ENCODE data around the gene DAAM1. TPM values are rescaled to one million over a fixed set of nuclear protein-coding genes. Genes with fewer than 3 reads are reported as not detected.

Gene DAAM1
- total RNA-seq, 4 donors from 2014 or later = 40.0 to 86.7 (median 57.6) TPM

DNA sequence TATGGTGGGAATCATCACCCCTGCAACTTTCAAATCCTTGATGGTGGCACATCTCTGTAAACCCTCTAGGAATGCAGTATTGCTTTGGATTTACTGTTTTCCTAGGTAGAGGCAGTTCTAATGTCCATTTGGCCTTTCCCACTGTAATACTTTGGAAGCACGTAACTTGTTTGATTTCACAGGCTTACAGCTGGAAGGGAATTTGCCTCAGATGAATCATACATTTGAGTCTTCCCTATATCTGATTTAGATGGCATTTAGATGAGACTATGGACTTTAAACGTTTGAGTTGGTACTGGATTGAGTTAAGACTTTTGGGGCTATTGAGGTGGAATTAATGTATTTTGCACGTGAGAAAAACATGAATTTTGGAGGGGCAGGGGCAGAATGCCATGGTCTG is 35.9 kb downstream of the DAAM1 start:
- TF ChIP-seq, protein P1, sequence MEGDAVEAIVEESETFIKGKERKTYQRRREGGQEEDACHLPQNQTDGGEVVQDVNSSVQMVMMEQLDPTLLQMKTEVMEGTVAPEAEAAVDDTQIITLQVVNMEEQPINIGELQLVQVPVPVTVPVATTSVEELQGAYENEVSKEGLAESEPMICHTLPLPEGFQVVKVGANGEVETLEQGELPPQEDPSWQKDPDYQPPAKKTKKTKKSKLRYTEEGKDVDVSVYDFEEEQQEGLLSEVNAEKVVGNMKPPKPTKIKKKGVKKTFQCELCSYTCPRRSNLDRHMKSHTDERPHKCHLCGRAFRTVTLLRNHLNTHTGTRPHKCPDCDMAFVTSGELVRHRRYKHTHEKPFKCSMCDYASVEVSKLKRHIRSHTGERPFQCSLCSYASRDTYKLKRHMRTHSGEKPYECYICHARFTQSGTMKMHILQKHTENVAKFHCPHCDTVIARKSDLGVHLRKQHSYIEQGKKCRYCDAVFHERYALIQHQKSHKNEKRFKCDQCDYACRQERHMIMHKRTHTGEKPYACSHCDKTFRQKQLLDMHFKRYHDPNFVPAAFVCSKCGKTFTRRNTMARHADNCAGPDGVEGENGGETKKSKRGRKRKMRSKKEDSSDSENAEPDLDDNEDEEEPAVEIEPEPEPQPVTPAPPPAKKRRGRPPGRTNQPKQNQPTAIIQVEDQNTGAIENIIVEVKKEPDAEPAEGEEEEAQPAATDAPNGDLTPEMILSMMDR (IDR thresholded peaks at IDR 0.05) = no peak
- TF ChIP-seq POLR2A (IDR thresholded peaks at IDR 0.05) = no peak
- TF ChIP-seq EP300 (IDR thresholded peaks at IDR 0.05) = no peak
- H3K27ac ChIP-seq = no peak overlapping the region
- WGBS, 2 donors = 91 to 92% methylated on average over 3 of the region's 3 CpGs
- peaks cover 0 to 47% (median 0%) of the 10 kb centered on the region in 4 donors for H3K4me1 ChIP-seq
- no peaks in the 10 kb centered on the region for H3K9me3 ChIP-seq
- no peaks in the 10 kb centered on the region for H3K27me3 ChIP-seq
- peaks cover 0 to 10% (median 0%) of the 10 kb centered on the region in 3 donors for H3K36me3 ChIP-seq
- DNase-seq (ENCODE audit: low spot score in 2 of 2) = no peak
- H3K4me3 ChIP-seq = no peak overlapping the region

DNA sequence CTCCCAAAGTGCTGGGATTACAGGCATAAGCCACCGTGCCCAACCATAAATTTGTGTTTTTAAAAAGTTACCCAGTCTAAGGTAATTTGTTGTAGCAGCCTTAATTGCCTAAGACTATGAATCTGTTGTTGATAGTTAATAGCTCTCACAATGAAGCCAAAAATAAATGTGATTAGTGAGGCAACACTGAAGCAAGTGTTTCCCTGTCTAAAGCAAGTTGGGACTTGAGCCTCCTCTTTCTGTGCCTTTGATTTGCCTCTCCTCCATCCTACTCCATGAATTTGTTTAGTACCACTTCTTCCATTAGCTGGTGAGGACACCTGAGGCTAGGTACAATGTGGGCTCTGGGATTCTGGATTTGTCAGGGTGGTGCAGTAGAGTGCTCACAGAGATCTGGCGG is 36.8 kb downstream of the DAAM1 start:
- Histone ChIP-seq H3K4me1 (peaks cover 0 to 52% (median 2%) of the 10 kb centered on the region in 4 donors), H3K27me3 (no peaks in the 10 kb centered on the region), H3K9me3 (no peaks in the 10 kb centered on the region), H3K36me3 (peaks cover 0 to 10% (median 0%) of the 10 kb centered on the region in 3 donors), H3K4me3 (no peak overlapping the region), H3K27ac (no peak overlapping the region)
- DNase-seq (ENCODE audit: low spot score in 2 of 2) = no peak
- 89 to 98% methylated on average over 2 of the region's 2 CpGs for WGBS, 2 donors
- TF ChIP-seq, protein P1 (IDR thresholded peaks at IDR 0.05) = no peak
- TF ChIP-seq POLR2A (IDR thresholded peaks at IDR 0.05) = no peak
- TF ChIP-seq EP300 (IDR thresholded peaks at IDR 0.05) = no peak

DNA sequence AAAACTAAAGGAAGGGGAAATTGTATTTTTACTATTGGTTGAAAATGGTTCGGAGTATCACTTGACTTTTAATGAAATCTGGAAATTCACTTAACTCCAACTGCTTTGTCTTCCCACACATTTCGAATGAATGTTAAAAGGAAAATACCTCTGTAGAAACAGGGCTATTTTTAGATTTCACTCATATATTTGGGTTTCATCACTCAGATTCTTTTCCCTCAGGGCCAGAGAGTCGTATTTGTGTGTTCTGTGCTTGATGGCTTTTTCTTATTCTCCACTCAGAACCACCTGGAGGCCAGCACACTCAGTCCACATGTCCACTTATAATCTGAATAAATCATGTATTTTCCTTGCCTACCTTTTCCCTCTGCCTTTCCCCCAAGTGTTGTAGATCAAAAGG is 40.0 kb downstream of the DAAM1 start:
- WGBS, 2 donors = 61 to 66% methylated on average over 3 of the region's 3 CpGs
- H3K4me3 ChIP-seq = no peak overlapping the region

DNA sequence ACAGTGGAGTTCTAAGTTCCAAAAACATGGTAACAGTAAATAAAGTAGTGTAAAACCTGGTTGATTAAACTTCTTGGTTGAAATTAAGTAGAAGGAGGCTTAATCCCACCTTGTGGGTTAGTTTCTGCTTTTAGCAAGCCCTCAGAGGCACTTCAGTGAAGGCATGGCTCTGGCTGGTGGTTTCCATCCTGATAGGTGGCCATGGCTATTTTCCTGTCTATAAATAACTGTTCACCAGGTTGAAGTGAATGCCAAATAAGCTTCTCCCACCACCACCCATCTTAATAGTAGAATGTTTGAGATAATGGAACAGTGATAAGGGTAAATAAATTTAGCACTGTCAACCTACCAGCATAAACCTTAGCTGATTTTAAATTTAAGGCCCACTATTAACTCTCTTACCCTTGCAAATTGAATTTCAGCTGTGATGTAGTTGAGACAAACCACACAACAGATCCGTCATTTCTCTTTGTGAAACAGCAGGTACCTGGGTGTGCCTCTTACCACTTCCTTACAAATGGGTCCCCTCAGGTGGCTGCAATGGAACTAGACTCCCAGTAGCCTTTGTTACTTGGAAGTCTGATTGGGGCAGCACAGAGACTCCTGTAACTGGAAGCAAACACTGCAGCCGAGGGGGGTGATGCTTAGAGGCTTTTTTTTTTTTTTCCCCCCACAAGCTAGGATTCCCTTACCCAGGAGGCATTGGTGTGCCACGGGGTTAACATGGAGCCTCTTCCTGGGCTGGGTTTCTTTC is 41.4 kb downstream of the DAAM1 start:
- Histone ChIP-seq H3K36me3 (no peaks in the 10 kb centered on the region), H3K27ac (no peak overlapping the region), H3K4me3 (no peak overlapping the region), H3K27me3 (no peaks in the 10 kb centered on the region), H3K9me3 (no peaks in the 10 kb centered on the region), H3K4me1 (peaks cover 0 to 53% (median 3%) of the 10 kb centered on the region in 4 donors)
- TF ChIP-seq POLR2A (IDR thresholded peaks at IDR 0.05) (no peak), EP300 (IDR thresholded peaks at IDR 0.05) (no peak)
- TF ChIP-seq, protein P1 (IDR thresholded peaks at IDR 0.05) = no peak
- 65 to 67% methylated on average over 3 of the region's 3 CpGs for WGBS, 2 donors
- no peak for DNase-seq (ENCODE audit: low spot score in 2 of 2)

More for the DNA sequence above, 40.0 kb downstream of the DAAM1 start:
- Histone ChIP-seq H3K36me3 (no peaks in the 10 kb centered on the region), H3K27me3 (no peaks in the 10 kb centered on the region), H3K27ac (no peak overlapping the region), H3K9me3 (no peaks in the 10 kb centered on the region), H3K4me1 (peaks cover 0 to 53% (median 3%) of the 10 kb centered on the region in 4 donors)
- no peak for TF ChIP-seq EP300 (IDR thresholded peaks at IDR 0.05)
- TF ChIP-seq, protein P1 (IDR thresholded peaks at IDR 0.05) = no peak
- TF ChIP-seq POLR2A (IDR thresholded peaks at IDR 0.05) = no peak
- no peak for DNase-seq (ENCODE audit: low spot score in 2 of 2)

DNA sequence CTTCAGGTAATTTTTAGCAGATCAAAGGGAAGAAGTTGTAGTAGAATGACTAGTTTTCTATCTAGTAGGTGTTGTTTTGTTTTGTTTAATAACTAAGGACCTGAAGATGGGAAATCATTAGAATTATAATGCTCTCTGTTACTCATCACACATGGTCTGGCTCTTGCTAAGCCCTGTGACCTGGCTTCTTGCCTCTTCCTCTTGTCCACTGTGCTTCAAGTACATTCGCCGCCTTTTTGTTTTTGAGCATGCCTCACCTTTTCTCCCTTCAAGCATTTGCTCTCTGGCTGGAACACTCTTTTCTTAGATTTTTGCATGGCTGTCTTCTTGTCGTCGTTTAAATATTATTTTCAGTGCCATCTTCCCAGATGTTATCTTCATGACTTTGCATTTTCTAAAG is 47.7 kb downstream of the DAAM1 start:
- WGBS, 2 donors = 87 to 88% methylated on average over 4 of the region's 4 CpGs
- TF ChIP-seq, protein P1 (IDR thresholded peaks at IDR 0.05) = no peak
- TF ChIP-seq EP300 (IDR thresholded peaks at IDR 0.05) = no peak
- no peak for TF ChIP-seq POLR2A (IDR thresholded peaks at IDR 0.05)
- no peaks in the 10 kb centered on the region for H3K27me3 ChIP-seq
- DNase-seq (ENCODE audit: low spot score in 2 of 2) = no peak
- no peak overlapping the region for H3K27ac ChIP-seq
- peaks cover 0 to 28% (median 2%) of the 10 kb centered on the region in 4 donors for H3K4me1 ChIP-seq
- no peaks in the 10 kb centered on the region for H3K36me3 ChIP-seq
- H3K4me3 ChIP-seq = no peak overlapping the region
- no peaks in the 10 kb centered on the region for H3K9me3 ChIP-seq
